HepG2 (cell line): ENCODE results near the gene MEA1. TPM values are rescaled to one million over a fixed set of nuclear protein-coding genes. Genes with fewer than 3 reads are reported as not detected.

Experiments
- PRDM10 ChIP-seq: sonication (generic); formaldehyde crosslinking; IDR thresholded peaks from 2 replicates; pipeline ENCODE4 v1.4.0; 2020; ENCODE audit warnings: low read depth, missing genetic modification reagents
- SALL1 ChIP-seq: sonication (generic); formaldehyde crosslinking; IDR thresholded peaks from 2 replicates; pipeline ENCODE4 v1.8.0; 2022; ENCODE audit warnings: mild to moderate bottlenecking, missing genetic modification reagents
- ZNF407 ChIP-seq: sonication (generic); formaldehyde crosslinking; IDR thresholded peaks from one replicate; pipeline ENCODE4 v1.5.1; 2020; ENCODE audit warnings: mild to moderate bottlenecking, missing genetic modification reagents; ENCODE audit errors: not compliant biosample characterization
- ZNF605 ChIP-seq: sonication (generic); formaldehyde crosslinking; IDR thresholded peaks from 2 replicates; pipeline ENCODE4 v1.8.0; 2022; ENCODE audit warnings: mild to moderate bottlenecking, missing genetic modification reagents
- ZNF790 ChIP-seq: sonication (generic); formaldehyde crosslinking; IDR thresholded peaks from 2 replicates; pipeline ENCODE4 v1.8.0; 2022; ENCODE audit warnings: missing genetic modification reagents, mild to moderate bottlenecking, borderline replicate concordance
- ZNF800 ChIP-seq: sonication (generic); formaldehyde crosslinking; IDR thresholded peaks from 2 replicates; pipeline ENCODE4 v1.4.0; 2020; ENCODE audit warnings: missing genetic modification reagents
- ZNF879 ChIP-seq: sonication (generic); formaldehyde crosslinking; IDR thresholded peaks from 2 replicates; pipeline ENCODE4 v1.8.1; 2023; ENCODE audit warnings: missing genetic modification reagents
- polyA plus RNA-seq, 8 experiments: library from polyadenylated mRNA; depleted of rRNA in 3 of 8; stranded (reverse) in 7 of 8; unstranded in 1 of 8; fragments of >200 nt; fragmentation: Illumina TruSeq in 4 of 8; extraction: Trizol in 4 of 8; gene quantifications; 2 replicates each; pipeline versions ENCODE4 v1.2.1 to v1.2.3, GENCODE V29; 2011 to 2016; ENCODE audit warnings: low read depth in 4 of 8, missing spikeins in 1 of 8, mixed read lengths in 1 of 8; ENCODE audit not compliant: insufficient read depth in 1 of 8
- total RNA-seq, 5 experiments: library from RNA; depleted of rRNA; stranded (reverse); fragments of >200 nt; fragmentation: Illumina TruSeq; extraction: Trizol; gene quantifications; 2 replicates each; pipeline ENCODE4 v1.2.3, GENCODE V29; 2016; ENCODE audit warnings: low read depth in 1 of 5

Gene MEA1
- total and polyA plus RNA-seq, 2 of the 13 experiments (the other 11 are each of a cell fraction or from before 2014, with no cell fraction given): 75.6 to 86.2 TPM

GRCh38 chr6:42979523-42980177 lies 34.1 kb downstream of the MEA1 start (continued):
- TF ChIP-seq ZNF407 (CRISPR knock-in tag) (peak; percentile 11), ZNF605 (CRISPR knock-in tag) (0 out of 2 replicates have a peak, but pooled peaks have one; percentile 51), SALL1 (CRISPR knock-in tag) (peak; percentile 4; the same call in 1 of the 2 replicates), ZNF790 (CRISPR knock-in tag) (0 out of 2 replicates have a peak, but pooled peaks have one; percentile 4), PRDM10 (CRISPR knock-in tag) (peak; percentile 37; the same call in 1 of the 2 replicates), ZNF800 (CRISPR knock-in tag) (peak; percentile 2; the same call in 1 of the 2 replicates), ZNF879 (CRISPR knock-in tag) (0 out of 2 replicates have a peak, but pooled peaks have one; percentile 28)
- TF ChIP-seq, all 625 proteins: peak for 36
